GM23338 (cell line): ENCODE results near the gene CTU1. TPM values are rescaled to one million over a fixed set of nuclear protein-coding genes. Genes with fewer than 3 reads are reported as not detected.

Experiments used
- ATAC-seq: fragments of 200-7000 bp; cut with Tn5 transposase; 3 replicates; pipeline ENCODE4 v1.9.1; 2020
- DNase-seq: peaks from one replicate; pipeline ENCODE4 v3.0.0-alpha.2; 2015; ENCODE audit warnings: low spot score
- H2AFZ ChIP-seq: fragments of 200-600 bp; sonication (generic); 2 replicates; pipeline ENCODE4 v1.8.0; 2016; ENCODE audit warnings: antibody characterized with exemption, mild to moderate bottlenecking, moderate library complexity
- H3F3A ChIP-seq: fragments of 200-600 bp; sonication (generic); replicated peaks from 2 replicates; pipeline ENCODE4 v1.8.0; 2017; ENCODE audit warnings: antibody characterized with exemption, mixed run types, low read depth
- H3K27ac ChIP-seq: fragments of 200-600 bp; sonication (generic); 2 replicates; pipeline ENCODE4 v1.6.1; 2016; ENCODE audit warnings: low read depth
- H3K27me3 ChIP-seq: fragments of 200-600 bp; sonication (generic); 2 replicates; pipeline ENCODE4 v1.8.0; 2016; ENCODE audit warnings: mild to moderate bottlenecking, mixed run types, moderate library complexity; ENCODE audit not compliant: insufficient read depth
- H3K36me3 ChIP-seq: fragments of 200-600 bp; sonication (generic); 2 replicates; pipeline ENCODE4 v1.8.0; 2016; ENCODE audit warnings: mild to moderate bottlenecking; ENCODE audit not compliant: insufficient read depth
- H3K4me1 ChIP-seq: fragments of 200-600 bp; sonication (generic); 2 replicates; pipeline ENCODE4 v1.8.0; 2016; ENCODE audit warnings: mild to moderate bottlenecking, moderate library complexity; ENCODE audit not compliant: insufficient read depth
- H3K4me2 ChIP-seq: fragments of 200-600 bp; sonication (generic); 2 replicates; pipeline ENCODE4 v1.7.1; 2017; ENCODE audit warnings: mixed run types
- H3K4me3 ChIP-seq: fragments of 200-600 bp; sonication (generic); 2 replicates; pipeline ENCODE4 v1.6.1; 2016; ENCODE audit warnings: mixed run types
- H3K79me2 ChIP-seq: fragments of 200-600 bp; sonication (generic); replicated peaks from 2 replicates; pipeline ENCODE4 v1.8.0; 2017; ENCODE audit warnings: mild to moderate bottlenecking; ENCODE audit not compliant: insufficient read depth
- H3K9me2 ChIP-seq: fragments of 200-600 bp; sonication (generic); 2 replicates; pipeline ENCODE4 v1.8.0; 2017; ENCODE audit not compliant: insufficient read depth
- H4K20me1 ChIP-seq: fragments of 200-600 bp; sonication (generic); replicated peaks from 2 replicates; pipeline ENCODE4 v1.8.0; 2017; ENCODE audit warnings: mild to moderate bottlenecking; ENCODE audit not compliant: insufficient read depth
- H3K27ac Mint-ChIP-seq: 2 replicates; pipeline ENCODE4 v1.8.0; 2020; ENCODE audit warnings: inconsistent platforms, mild to moderate bottlenecking, moderate library complexity, mixed read lengths
- H3K27me3 Mint-ChIP-seq: 3 replicates; pipeline ENCODE4 v1.8.0; 2022; ENCODE audit warnings: low read depth, mild to moderate bottlenecking, moderate library complexity, mixed read lengths, inconsistent platforms; ENCODE audit not compliant: insufficient read depth, poor library complexity
- H3K36me3 Mint-ChIP-seq: 3 replicates; pipeline ENCODE4 v1.8.0; 2021; ENCODE audit warnings: low read depth, mild to moderate bottlenecking, inconsistent platforms, moderate library complexity, mixed read lengths
- H3K4me1 Mint-ChIP-seq: 3 replicates; pipeline ENCODE4 v1.8.0; 2020; ENCODE audit warnings: mild to moderate bottlenecking, inconsistent platforms, mixed read lengths
- H3K4me3 Mint-ChIP-seq: 3 replicates; pipeline ENCODE4 v1.8.0; 2021; ENCODE audit warnings: moderate library complexity, mild to moderate bottlenecking, inconsistent platforms, mixed read lengths
- H3K9me3 Mint-ChIP-seq: 3 replicates; pipeline ENCODE4 v1.8.0; 2020; ENCODE audit warnings: moderate library complexity, mild to moderate bottlenecking, inconsistent platforms, mixed read lengths
- CREB1 ChIP-seq: fragments of 250-450 bp; sonication (Bioruptor Pico); IDR thresholded peaks from 2 replicates; pipeline ENCODE4 v1.5.0; 2020; ENCODE audit warnings: low read depth, mild to moderate bottlenecking, moderate library complexity
- EZH2 ChIP-seq: fragments of 200-600 bp; sonication (generic); IDR thresholded peaks from one replicate; pipeline ENCODE4 v1.8.0; 2017; ENCODE audit warnings: antibody characterized with exemption, mild to moderate bottlenecking, low read depth; ENCODE audit not compliant: unreplicated experiment
- EZH2phosphoT487 ChIP-seq: fragments of 200-600 bp; sonication (generic); IDR thresholded peaks from one replicate; pipeline ENCODE4 v1.8.1; 2018; ENCODE audit warnings: antibody characterized with exemption; ENCODE audit not compliant: unreplicated experiment
- JUNB ChIP-seq: IDR thresholded peaks from one replicate; pipeline ENCODE4 v1.6.1; 2016; ENCODE audit warnings: antibody characterized with exemption; ENCODE audit not compliant: unreplicated experiment
- NANOG ChIP-seq: IDR thresholded peaks from 2 replicates; pipeline ENCODE4 v1.6.1; 2016; ENCODE audit warnings: antibody characterized with exemption, borderline replicate concordance
- POLR2AphosphoS5 ChIP-seq: IDR thresholded peaks from 2 replicates; pipeline ENCODE4 v1.6.1; 2016; ENCODE audit warnings: antibody characterized with exemption, low read depth
- STAT1 ChIP-seq: IDR thresholded peaks from one replicate; pipeline ENCODE4 v1.6.1; 2016; ENCODE audit warnings: antibody characterized with exemption; ENCODE audit not compliant: unreplicated experiment
- ZNF114 ChIP-seq: fragments of 250-450 bp; sonication (Bioruptor Pico); IDR thresholded peaks from 2 replicates; pipeline ENCODE4 v1.5.0; 2020; ENCODE audit warnings: mild to moderate bottlenecking, moderate library complexity
- ZNF331 ChIP-seq: fragments of 250-450 bp; sonication (Bioruptor Pico); IDR thresholded peaks from 2 replicates; pipeline ENCODE4 v1.5.0; 2020; ENCODE audit warnings: low read depth, mild to moderate bottlenecking, moderate library complexity
- polyA plus RNA-seq: library from polyadenylated mRNA; unstranded; fragments of >200 nt; fragmentation: Nextera tagmentation; extraction: Ambion mirVana; gene quantifications from 2 replicates; pipeline ENCODE4 v1.2.1, GENCODE V29; 2016
- total RNA-seq: library from RNA; depleted of rRNA; stranded (reverse); fragments of >200 nt; shearing (Covaris generic); gene quantifications from 2 replicates; pipeline ENCODE4 v1.2.3, GENCODE V29; 2014
- TF ChIP-seq, protein P1 (sequence below): IDR thresholded peaks from one replicate; pipeline ENCODE4 v1.6.1; 2018; ENCODE audit warnings: antibody characterized with exemption; ENCODE audit not compliant: unreplicated experiment
- TF ChIP-seq, protein P2 (sequence below), 2 experiments: fragments of 200-600 bp in 1 of 2; sonication (generic) in 1 of 2; conservative IDR thresholded peaks; 2 replicates each; pipeline versions ENCODE4 v1.5.1 to v1.6.1; 2016 to 2017; ENCODE audit warnings: antibody characterized with exemption in 2 of 2, low read depth in 2 of 2, mild to moderate bottlenecking in 2 of 2, moderate library complexity in 1 of 2
- TF ChIP-seq, protein P3 (sequence below): fragments of 250-450 bp; sonication (Bioruptor Pico); IDR thresholded peaks from 2 replicates; pipeline ENCODE4 v1.5.0; 2020; ENCODE audit warnings: mild to moderate bottlenecking, moderate library complexity
- TF ChIP-seq, protein P4 (sequence below): IDR thresholded peaks from 2 replicates; pipeline ENCODE4 v1.6.1; 2016; ENCODE audit warnings: antibody characterized with exemption

The CTU1 gene
- total and polyA plus RNA-seq, 2 experiments from 2014 or later: 3.7 to 18.8 TPM

DNA sequence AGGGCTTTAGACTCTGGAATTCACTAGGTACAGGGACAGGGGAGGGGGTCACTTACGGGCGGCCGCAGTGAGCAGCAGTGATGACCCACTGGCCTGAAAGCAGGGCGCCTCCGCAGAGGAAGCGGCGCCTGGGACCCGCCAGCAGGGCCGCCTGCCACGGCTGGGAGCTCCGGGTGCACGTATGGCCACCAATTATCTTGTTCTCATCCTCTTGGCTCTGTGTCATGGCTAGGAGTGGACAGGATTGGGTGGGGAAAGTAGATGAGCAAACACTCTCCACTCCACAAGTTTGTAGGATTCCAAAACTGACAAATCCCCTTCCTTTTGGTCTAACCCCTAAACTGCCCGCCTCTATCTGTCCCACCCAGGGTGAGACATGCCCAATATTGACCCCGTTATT lies 26.7 kb downstream of the CTU1 start:
- Mint-ChIP-seq H3K36me3 (no peaks in the 10 kb centered on the region; the same call in 2 of the 3 replicates), H3K4me3 (no peak overlapping the region), H3K4me1 (peaks cover 23% of the 10 kb centered on the region), H3K27me3 (peaks cover 19% of the 10 kb centered on the region), H3K9me3 (no peaks in the 10 kb centered on the region), H3K27ac (no peak overlapping the region)
- Histone ChIP-seq H3K27me3 (no peaks in the 10 kb centered on the region), H3K9me2 (no peaks in the 10 kb centered on the region), H4K20me1 (no peaks in the 10 kb centered on the region), H3K36me3 (no peaks in the 10 kb centered on the region), H3K4me3 (no peak overlapping the region), H3K79me2 (no peaks in the 10 kb centered on the region), H3F3A (no peaks in the 10 kb centered on the region), H3K27ac (no peak overlapping the region), H2AFZ (no peak overlapping the region), H3K4me2 (no peak overlapping the region), H3K4me1 (peaks cover 1% of the 10 kb centered on the region; the same call in 1 of the 2 replicates)
- TF ChIP-seq JUNB (no peak), POLR2AphosphoS5 (no peak), EZH2phosphoT487 (no peak), CREB1 (CRISPR knock-in tag) (no peak), ZNF114 (no peak), STAT1 (no peak), NANOG (no peak), ZNF331 (CRISPR knock-in tag) (no peak), EZH2 (no peak)
- TF ChIP-seq, protein P1, sequence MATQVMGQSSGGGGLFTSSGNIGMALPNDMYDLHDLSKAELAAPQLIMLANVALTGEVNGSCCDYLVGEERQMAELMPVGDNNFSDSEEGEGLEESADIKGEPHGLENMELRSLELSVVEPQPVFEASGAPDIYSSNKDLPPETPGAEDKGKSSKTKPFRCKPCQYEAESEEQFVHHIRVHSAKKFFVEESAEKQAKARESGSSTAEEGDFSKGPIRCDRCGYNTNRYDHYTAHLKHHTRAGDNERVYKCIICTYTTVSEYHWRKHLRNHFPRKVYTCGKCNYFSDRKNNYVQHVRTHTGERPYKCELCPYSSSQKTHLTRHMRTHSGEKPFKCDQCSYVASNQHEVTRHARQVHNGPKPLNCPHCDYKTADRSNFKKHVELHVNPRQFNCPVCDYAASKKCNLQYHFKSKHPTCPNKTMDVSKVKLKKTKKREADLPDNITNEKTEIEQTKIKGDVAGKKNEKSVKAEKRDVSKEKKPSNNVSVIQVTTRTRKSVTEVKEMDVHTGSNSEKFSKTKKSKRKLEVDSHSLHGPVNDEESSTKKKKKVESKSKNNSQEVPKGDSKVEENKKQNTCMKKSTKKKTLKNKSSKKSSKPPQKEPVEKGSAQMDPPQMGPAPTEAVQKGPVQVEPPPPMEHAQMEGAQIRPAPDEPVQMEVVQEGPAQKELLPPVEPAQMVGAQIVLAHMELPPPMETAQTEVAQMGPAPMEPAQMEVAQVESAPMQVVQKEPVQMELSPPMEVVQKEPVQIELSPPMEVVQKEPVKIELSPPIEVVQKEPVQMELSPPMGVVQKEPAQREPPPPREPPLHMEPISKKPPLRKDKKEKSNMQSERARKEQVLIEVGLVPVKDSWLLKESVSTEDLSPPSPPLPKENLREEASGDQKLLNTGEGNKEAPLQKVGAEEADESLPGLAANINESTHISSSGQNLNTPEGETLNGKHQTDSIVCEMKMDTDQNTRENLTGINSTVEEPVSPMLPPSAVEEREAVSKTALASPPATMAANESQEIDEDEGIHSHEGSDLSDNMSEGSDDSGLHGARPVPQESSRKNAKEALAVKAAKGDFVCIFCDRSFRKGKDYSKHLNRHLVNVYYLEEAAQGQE: no peak
- TF ChIP-seq, protein P2, sequence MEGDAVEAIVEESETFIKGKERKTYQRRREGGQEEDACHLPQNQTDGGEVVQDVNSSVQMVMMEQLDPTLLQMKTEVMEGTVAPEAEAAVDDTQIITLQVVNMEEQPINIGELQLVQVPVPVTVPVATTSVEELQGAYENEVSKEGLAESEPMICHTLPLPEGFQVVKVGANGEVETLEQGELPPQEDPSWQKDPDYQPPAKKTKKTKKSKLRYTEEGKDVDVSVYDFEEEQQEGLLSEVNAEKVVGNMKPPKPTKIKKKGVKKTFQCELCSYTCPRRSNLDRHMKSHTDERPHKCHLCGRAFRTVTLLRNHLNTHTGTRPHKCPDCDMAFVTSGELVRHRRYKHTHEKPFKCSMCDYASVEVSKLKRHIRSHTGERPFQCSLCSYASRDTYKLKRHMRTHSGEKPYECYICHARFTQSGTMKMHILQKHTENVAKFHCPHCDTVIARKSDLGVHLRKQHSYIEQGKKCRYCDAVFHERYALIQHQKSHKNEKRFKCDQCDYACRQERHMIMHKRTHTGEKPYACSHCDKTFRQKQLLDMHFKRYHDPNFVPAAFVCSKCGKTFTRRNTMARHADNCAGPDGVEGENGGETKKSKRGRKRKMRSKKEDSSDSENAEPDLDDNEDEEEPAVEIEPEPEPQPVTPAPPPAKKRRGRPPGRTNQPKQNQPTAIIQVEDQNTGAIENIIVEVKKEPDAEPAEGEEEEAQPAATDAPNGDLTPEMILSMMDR (conservative IDR thresholded peaks at IDR 0.05; ENCODE audit: low read depth in 2 of 2): no peak
- TF ChIP-seq, protein P3, sequence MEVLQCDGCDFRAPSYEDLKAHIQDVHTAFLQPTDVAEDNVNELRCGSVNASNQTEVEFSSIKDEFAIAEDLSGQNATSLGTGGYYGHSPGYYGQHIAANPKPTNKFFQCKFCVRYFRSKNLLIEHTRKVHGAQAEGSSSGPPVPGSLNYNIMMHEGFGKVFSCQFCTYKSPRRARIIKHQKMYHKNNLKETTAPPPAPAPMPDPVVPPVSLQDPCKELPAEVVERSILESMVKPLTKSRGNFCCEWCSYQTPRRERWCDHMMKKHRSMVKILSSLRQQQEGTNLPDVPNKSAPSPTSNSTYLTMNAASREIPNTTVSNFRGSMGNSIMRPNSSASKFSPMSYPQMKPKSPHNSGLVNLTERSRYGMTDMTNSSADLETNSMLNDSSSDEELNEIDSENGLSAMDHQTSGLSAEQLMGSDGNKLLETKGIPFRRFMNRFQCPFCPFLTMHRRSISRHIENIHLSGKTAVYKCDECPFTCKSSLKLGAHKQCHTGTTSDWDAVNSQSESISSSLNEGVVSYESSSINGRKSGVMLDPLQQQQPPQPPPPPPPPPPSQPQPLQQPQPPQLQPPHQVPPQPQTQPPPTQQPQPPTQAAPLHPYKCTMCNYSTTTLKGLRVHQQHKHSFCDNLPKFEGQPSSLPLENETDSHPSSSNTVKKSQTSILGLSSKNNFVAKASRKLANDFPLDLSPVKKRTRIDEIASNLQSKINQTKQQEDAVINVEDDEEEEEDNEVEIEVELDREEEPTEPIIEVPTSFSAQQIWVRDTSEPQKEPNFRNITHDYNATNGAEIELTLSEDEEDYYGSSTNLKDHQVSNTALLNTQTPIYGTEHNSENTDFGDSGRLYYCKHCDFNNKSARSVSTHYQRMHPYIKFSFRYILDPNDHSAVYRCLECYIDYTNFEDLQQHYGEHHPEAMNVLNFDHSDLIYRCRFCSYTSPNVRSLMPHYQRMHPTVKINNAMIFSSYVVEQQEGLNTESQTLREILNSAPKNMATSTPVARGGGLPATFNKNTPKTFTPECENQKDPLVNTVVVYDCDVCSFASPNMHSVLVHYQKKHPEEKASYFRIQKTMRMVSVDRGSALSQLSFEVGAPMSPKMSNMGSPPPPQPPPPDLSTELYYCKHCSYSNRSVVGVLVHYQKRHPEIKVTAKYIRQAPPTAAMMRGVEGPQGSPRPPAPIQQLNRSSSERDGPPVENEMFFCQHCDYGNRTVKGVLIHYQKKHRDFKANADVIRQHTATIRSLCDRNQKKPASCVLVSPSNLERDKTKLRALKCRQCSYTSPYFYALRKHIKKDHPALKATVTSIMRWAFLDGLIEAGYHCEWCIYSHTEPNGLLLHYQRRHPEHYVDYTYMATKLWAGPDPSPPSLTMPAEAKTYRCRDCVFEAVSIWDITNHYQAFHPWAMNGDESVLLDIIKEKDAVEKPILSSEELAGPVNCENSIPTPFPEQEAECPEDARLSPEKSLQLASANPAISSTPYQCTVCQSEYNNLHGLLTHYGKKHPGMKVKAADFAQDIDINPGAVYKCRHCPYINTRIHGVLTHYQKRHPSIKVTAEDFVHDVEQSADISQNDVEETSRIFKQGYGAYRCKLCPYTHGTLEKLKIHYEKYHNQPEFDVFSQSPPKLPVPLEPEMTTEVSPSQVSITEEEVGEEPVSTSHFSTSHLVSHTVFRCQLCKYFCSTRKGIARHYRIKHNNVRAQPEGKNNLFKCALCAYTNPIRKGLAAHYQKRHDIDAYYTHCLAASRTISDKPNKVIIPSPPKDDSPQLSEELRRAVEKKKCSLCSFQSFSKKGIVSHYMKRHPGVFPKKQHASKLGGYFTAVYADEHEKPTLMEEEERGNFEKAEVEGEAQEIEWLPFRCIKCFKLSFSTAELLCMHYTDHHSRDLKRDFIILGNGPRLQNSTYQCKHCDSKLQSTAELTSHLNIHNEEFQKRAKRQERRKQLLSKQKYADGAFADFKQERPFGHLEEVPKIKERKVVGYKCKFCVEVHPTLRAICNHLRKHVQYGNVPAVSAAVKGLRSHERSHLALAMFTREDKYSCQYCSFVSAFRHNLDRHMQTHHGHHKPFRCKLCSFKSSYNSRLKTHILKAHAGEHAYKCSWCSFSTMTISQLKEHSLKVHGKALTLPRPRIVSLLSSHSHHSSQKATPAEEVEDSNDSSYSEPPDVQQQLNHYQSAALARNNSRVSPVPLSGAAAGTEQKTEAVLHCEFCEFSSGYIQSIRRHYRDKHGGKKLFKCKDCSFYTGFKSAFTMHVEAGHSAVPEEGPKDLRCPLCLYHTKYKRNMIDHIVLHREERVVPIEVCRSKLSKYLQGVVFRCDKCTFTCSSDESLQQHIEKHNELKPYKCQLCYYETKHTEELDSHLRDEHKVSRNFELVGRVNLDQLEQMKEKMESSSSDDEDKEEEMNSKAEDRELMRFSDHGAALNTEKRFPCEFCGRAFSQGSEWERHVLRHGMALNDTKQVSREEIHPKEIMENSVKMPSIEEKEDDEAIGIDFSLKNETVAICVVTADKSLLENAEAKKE: no peak
- TF ChIP-seq, protein P4, sequence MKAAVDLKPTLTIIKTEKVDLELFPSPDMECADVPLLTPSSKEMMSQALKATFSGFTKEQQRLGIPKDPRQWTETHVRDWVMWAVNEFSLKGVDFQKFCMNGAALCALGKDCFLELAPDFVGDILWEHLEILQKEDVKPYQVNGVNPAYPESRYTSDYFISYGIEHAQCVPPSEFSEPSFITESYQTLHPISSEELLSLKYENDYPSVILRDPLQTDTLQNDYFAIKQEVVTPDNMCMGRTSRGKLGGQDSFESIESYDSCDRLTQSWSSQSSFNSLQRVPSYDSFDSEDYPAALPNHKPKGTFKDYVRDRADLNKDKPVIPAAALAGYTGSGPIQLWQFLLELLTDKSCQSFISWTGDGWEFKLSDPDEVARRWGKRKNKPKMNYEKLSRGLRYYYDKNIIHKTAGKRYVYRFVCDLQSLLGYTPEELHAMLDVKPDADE: no peak
- ATAC-seq: no peak
- DNase-seq: no peak
